ENCODE measurements around the gene TNFRSF21. TPM values are rescaled to one million over a fixed set of nuclear protein-coding genes. Genes with fewer than 3 reads are reported as not detected.

TNFRSF21 gene
- polyA plus RNA-seq, 1 donor from 2014 or later = 13.0 TPM

DNA sequence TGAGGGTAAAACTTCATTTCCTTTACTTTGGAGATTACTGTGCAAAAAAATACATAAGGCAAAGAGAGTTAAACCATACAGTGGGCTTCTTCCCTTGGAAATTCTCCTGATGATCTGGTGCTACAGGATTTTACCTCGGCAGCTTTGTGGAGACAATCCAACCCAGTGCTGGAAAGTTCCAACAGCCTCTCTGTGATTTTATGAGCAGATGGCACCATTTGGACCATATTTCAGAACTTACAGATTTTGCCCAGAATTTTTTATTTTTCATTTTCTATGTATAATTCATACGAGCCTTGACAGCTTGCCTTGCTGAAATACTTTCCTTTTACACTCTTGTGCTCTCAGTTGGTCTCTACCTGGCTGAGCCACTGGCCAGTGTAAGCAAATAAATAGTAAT is 43.3 kb upstream of the TNFRSF21 start:
- H3K9ac ChIP-seq (ENCODE audit: low read length) = no peak overlapping the region
- H3K79me2 ChIP-seq (replicated peaks; ENCODE audit: insufficient read depth, low read length) = no peaks in the 10 kb centered on the region
- no peaks in the 10 kb centered on the region for H3K9me2 ChIP-seq (ENCODE audit: insufficient read depth, low read length)
- H4K20me1 ChIP-seq (ENCODE audit: insufficient read depth) = no peaks in the 10 kb centered on the region
- H3K27ac ChIP-seq (ENCODE audit: low read length) = peak overlapping the region; percentile 53
- H2AFZ ChIP-seq (ENCODE audit: low read depth, low read length) = no peak overlapping the region
- no peaks in the 10 kb centered on the region for H3K36me3 ChIP-seq (ENCODE audit: insufficient read depth, low read length)
- H3K4me2 ChIP-seq (ENCODE audit: low read length) = no peak overlapping the region
- TF ChIP-seq, protein P1, sequence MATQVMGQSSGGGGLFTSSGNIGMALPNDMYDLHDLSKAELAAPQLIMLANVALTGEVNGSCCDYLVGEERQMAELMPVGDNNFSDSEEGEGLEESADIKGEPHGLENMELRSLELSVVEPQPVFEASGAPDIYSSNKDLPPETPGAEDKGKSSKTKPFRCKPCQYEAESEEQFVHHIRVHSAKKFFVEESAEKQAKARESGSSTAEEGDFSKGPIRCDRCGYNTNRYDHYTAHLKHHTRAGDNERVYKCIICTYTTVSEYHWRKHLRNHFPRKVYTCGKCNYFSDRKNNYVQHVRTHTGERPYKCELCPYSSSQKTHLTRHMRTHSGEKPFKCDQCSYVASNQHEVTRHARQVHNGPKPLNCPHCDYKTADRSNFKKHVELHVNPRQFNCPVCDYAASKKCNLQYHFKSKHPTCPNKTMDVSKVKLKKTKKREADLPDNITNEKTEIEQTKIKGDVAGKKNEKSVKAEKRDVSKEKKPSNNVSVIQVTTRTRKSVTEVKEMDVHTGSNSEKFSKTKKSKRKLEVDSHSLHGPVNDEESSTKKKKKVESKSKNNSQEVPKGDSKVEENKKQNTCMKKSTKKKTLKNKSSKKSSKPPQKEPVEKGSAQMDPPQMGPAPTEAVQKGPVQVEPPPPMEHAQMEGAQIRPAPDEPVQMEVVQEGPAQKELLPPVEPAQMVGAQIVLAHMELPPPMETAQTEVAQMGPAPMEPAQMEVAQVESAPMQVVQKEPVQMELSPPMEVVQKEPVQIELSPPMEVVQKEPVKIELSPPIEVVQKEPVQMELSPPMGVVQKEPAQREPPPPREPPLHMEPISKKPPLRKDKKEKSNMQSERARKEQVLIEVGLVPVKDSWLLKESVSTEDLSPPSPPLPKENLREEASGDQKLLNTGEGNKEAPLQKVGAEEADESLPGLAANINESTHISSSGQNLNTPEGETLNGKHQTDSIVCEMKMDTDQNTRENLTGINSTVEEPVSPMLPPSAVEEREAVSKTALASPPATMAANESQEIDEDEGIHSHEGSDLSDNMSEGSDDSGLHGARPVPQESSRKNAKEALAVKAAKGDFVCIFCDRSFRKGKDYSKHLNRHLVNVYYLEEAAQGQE (IDR thresholded peaks at IDR 0.05; ENCODE audit: borderline replicate concordance) = no peak
- TF ChIP-seq RAD21 (conservative IDR thresholded peaks at IDR 0.05) (no peak), EP300 (conservative IDR thresholded peaks at IDR 0.05; ENCODE audit: poor library complexity, severe bottlenecking) (no peak), TAF1 (IDR thresholded peaks at IDR 0.05; ENCODE audit: low read depth) (no peak), EZH2 (IDR thresholded peaks at IDR 0.05; ENCODE audit: borderline replicate concordance, insufficient read depth, low read length, poor library complexity, severe bottlenecking) (no peak), SMC3 (conservative IDR thresholded peaks at IDR 0.05; ENCODE audit: poor library complexity) (no peak), POLR2AphosphoS5 (IDR thresholded peaks at IDR 0.05) (no peak)
- TF ChIP-seq, protein P2, sequence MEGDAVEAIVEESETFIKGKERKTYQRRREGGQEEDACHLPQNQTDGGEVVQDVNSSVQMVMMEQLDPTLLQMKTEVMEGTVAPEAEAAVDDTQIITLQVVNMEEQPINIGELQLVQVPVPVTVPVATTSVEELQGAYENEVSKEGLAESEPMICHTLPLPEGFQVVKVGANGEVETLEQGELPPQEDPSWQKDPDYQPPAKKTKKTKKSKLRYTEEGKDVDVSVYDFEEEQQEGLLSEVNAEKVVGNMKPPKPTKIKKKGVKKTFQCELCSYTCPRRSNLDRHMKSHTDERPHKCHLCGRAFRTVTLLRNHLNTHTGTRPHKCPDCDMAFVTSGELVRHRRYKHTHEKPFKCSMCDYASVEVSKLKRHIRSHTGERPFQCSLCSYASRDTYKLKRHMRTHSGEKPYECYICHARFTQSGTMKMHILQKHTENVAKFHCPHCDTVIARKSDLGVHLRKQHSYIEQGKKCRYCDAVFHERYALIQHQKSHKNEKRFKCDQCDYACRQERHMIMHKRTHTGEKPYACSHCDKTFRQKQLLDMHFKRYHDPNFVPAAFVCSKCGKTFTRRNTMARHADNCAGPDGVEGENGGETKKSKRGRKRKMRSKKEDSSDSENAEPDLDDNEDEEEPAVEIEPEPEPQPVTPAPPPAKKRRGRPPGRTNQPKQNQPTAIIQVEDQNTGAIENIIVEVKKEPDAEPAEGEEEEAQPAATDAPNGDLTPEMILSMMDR (IDR thresholded peaks at IDR 0.05; ENCODE audit: poor library complexity, severe bottlenecking) = no peak
- H3K4me3 ChIP-seq (ENCODE audit: low read length) = no peak overlapping the region
- no peaks in the 10 kb centered on the region for H3K9me3 ChIP-seq (ENCODE audit: low read length)
- H3K27me3 ChIP-seq (ENCODE audit: insufficient read depth, low read depth, low read length) = no peaks in the 10 kb centered on the region
- H3F3A ChIP-seq (ENCODE audit: insufficient read depth, low read length, poor library complexity, severe bottlenecking) = no peaks in the 10 kb centered on the region

- no peak overlapping the region for H3K9ac ChIP-seq (ENCODE audit: low read length)
- no peaks in the 10 kb centered on the region for H4K20me1 ChIP-seq (ENCODE audit: insufficient read depth)
- H3F3A ChIP-seq (ENCODE audit: insufficient read depth, low read length, poor library complexity, severe bottlenecking) = no peaks in the 10 kb centered on the region
- H3K4me3 ChIP-seq (ENCODE audit: low read length) = no peak overlapping the region
- no peak overlapping the region for H2AFZ ChIP-seq (ENCODE audit: low read depth, low read length)
- peak overlapping the region; percentile 53 for H3K27ac ChIP-seq (ENCODE audit: low read length)
- no peaks in the 10 kb centered on the region for H3K27me3 ChIP-seq (ENCODE audit: insufficient read depth, low read depth, low read length)
- H3K4me2 ChIP-seq (ENCODE audit: low read length) = no peak overlapping the region
- TF ChIP-seq RAD21 (conservative IDR thresholded peaks at IDR 0.05) (no peak), POLR2AphosphoS5 (IDR thresholded peaks at IDR 0.05) (no peak), EZH2 (IDR thresholded peaks at IDR 0.05; ENCODE audit: borderline replicate concordance, insufficient read depth, low read length, poor library complexity, severe bottlenecking) (no peak), MXI1 (conservative IDR thresholded peaks at IDR 0.05; ENCODE audit: poor library complexity, severe bottlenecking) (no peak), EP300 (conservative IDR thresholded peaks at IDR 0.05; ENCODE audit: poor library complexity, severe bottlenecking) (no peak), SMC3 (conservative IDR thresholded peaks at IDR 0.05; ENCODE audit: poor library complexity) (no peak), TAF1 (IDR thresholded peaks at IDR 0.05; ENCODE audit: low read depth) (no peak)
- TF ChIP-seq, protein P1 (IDR thresholded peaks at IDR 0.05; ENCODE audit: borderline replicate concordance) = no peak
- TF ChIP-seq, protein P2 (IDR thresholded peaks at IDR 0.05; ENCODE audit: poor library complexity, severe bottlenecking) = no peak
- no peaks in the 10 kb centered on the region for H3K79me2 ChIP-seq (replicated peaks; ENCODE audit: insufficient read depth, low read length)
- no peaks in the 10 kb centered on the region for H3K9me3 ChIP-seq (ENCODE audit: low read length)
- H3K9me2 ChIP-seq (ENCODE audit: insufficient read depth, low read length) = no peaks in the 10 kb centered on the region
- no peaks in the 10 kb centered on the region for H3K36me3 ChIP-seq (ENCODE audit: insufficient read depth, low read length)
These were observed 42.7 kb upstream of the TNFRSF21 start for GRCh38 chr6:47352194-47352920.

Data from neural cell (in vitro differentiated cells).